Endothelial cell (in vitro differentiated cells): ENCODE measurements around the gene SCN1B. TPM values are rescaled to one million over a fixed set of nuclear protein-coding genes. Genes with fewer than 3 reads are reported as not detected.

Source experiments
- DNase-seq: peaks from one replicate; pipeline ENCODE4 v3.0.0; 2021; ENCODE audit warnings: low spot score
- H3K27ac Mint-ChIP-seq: one replicate; pipeline ENCODE4 v1.8.0; 2021; ENCODE audit warnings: mixed read lengths, inconsistent platforms; ENCODE audit not compliant: unreplicated experiment
- H3K27me3 Mint-ChIP-seq: one replicate; pipeline ENCODE4 v1.8.0; 2021; ENCODE audit warnings: mild to moderate bottlenecking, moderate library complexity, mixed read lengths, inconsistent platforms; ENCODE audit not compliant: unreplicated experiment
- H3K36me3 Mint-ChIP-seq: one replicate; pipeline ENCODE4 v1.8.0; 2021; ENCODE audit warnings: mild to moderate bottlenecking, low read depth, mixed read lengths, inconsistent platforms; ENCODE audit not compliant: unreplicated experiment
- H3K4me1 Mint-ChIP-seq: one replicate; pipeline ENCODE4 v1.8.0; 2021; ENCODE audit warnings: mild to moderate bottlenecking, mixed read lengths, inconsistent platforms; ENCODE audit not compliant: unreplicated experiment
- H3K4me3 Mint-ChIP-seq: one replicate; pipeline ENCODE4 v1.8.0; 2021; ENCODE audit warnings: mild to moderate bottlenecking, mixed read lengths, inconsistent platforms; ENCODE audit not compliant: unreplicated experiment
- H3K9me3 Mint-ChIP-seq: one replicate; pipeline ENCODE4 v1.8.0; 2021; ENCODE audit warnings: mixed read lengths, inconsistent platforms; ENCODE audit not compliant: unreplicated experiment
- total RNA-seq: library from RNA; stranded (reverse); fragmentation: NEBNext Ultra II Directional; extraction: Animal tissue kit (Norgen Biotek cat#: 25700); gene quantifications from one replicate; pipeline ENCODE4 v1.2.1, GENCODE V29; 2021; ENCODE audit not compliant: unreplicated experiment
- TF ChIP-seq, protein P1 (sequence below): fragments of 200-600 bp; sonication (generic); IDR thresholded peaks from one replicate; pipeline ENCODE4 v1.5.0; 2021; ENCODE audit warnings: antibody characterized with exemption; ENCODE audit not compliant: unreplicated experiment

Gene SCN1B
- total RNA-seq, 1 donor from 2014 or later: 0.62 TPM

DNA sequence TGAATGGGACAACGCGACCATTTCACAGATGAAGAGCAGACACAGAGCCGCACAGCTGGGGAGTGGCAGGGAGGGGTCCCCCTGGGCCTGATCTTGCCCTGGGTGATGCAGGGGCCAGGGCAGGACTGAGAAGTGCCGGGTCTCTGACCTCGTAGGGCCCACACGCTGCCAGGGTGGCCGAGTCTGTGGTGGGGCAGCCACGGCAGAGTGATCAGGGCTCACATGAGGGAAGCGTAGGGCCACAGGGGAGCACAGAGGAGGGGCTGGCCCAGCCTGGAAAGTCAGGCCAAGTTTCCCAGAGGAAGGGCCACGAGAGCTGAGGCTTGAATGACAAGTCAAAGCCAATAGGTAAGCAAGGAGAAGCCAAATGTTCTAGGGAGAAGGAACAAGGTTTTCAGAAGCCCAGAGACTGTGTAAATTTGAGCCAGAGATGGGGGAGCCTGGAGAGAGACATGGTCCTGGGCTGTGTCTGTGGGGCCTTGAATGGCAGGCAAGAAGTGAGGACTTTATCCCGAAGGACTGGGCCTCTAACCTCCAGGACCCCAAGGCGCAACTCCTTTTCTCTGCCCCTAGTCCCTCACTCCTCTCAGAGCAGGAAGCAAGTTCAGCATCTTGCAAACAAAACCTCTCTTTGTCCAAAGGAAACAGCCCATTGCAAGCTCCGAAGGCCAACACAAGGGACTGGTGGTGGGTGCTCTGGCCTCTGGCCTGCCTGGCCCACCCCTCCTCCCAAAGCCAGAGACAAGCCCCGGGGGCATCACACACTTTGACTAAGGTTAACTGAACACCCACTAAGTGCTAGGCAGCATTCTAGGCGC, 53.6 kb downstream of the SCN1B start:
- Mint-ChIP-seq H3K9me3 (no peaks in the 10 kb centered on the region), H3K27ac (no peak overlapping the region), H3K4me3 (no peak overlapping the region), H3K4me1 (no peaks in the 10 kb centered on the region), H3K36me3 (peaks cover 3% of the 10 kb centered on the region), H3K27me3 (peaks cover 2% of the 10 kb centered on the region)
- no peak for DNase-seq
- TF ChIP-seq, protein P1, sequence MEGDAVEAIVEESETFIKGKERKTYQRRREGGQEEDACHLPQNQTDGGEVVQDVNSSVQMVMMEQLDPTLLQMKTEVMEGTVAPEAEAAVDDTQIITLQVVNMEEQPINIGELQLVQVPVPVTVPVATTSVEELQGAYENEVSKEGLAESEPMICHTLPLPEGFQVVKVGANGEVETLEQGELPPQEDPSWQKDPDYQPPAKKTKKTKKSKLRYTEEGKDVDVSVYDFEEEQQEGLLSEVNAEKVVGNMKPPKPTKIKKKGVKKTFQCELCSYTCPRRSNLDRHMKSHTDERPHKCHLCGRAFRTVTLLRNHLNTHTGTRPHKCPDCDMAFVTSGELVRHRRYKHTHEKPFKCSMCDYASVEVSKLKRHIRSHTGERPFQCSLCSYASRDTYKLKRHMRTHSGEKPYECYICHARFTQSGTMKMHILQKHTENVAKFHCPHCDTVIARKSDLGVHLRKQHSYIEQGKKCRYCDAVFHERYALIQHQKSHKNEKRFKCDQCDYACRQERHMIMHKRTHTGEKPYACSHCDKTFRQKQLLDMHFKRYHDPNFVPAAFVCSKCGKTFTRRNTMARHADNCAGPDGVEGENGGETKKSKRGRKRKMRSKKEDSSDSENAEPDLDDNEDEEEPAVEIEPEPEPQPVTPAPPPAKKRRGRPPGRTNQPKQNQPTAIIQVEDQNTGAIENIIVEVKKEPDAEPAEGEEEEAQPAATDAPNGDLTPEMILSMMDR: no peak

DNA sequence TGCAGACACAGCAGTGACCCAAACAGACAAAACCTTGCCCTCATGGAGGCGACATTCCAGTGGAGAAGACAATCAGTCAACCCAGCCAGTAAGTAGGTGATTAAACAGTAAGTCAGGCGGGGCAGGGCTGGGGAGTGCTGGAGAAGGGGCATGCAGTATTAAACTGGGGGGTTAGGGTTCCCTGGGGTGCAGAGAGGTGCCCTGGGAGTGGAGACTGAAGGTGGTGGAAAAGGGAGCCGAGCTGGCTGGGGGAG, 54.2 kb downstream of the SCN1B start:
- DNase-seq: no peak
- Mint-ChIP-seq H3K27me3 (peaks cover 2% of the 10 kb centered on the region), H3K27ac (no peak overlapping the region), H3K4me3 (no peak overlapping the region), H3K4me1 (no peaks in the 10 kb centered on the region), H3K36me3 (no peaks in the 10 kb centered on the region), H3K9me3 (no peaks in the 10 kb centered on the region)
- TF ChIP-seq, protein P1: no peak

DNA sequence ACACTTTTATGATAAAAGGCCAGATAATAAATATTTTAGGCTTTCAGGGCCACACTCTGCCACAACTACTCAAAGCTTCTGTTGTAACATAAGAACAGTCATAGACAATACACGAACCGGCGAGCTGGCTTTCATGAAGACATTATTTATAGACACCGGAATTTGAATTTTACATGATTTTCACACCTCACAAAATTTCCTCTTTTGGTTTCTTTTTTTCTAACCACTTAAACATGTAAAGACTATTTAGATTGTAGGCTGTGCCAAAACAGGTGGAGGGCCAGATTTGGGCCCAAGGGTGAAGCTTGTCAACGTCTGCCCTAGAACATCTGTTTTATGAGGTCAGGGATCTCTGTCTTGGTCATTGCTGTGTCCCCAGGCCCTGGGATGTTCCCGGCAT, 55.7 kb downstream of the SCN1B start:
- no peaks in the 10 kb centered on the region for H3K9me3 Mint-ChIP-seq
- no peaks in the 10 kb centered on the region for H3K36me3 Mint-ChIP-seq
- no peak for DNase-seq
- peaks cover 2% of the 10 kb centered on the region for H3K27me3 Mint-ChIP-seq
- H3K4me3 Mint-ChIP-seq: no peak overlapping the region
- TF ChIP-seq, protein P1: no peak
- no peaks in the 10 kb centered on the region for H3K4me1 Mint-ChIP-seq
- no peak overlapping the region for H3K27ac Mint-ChIP-seq

DNA sequence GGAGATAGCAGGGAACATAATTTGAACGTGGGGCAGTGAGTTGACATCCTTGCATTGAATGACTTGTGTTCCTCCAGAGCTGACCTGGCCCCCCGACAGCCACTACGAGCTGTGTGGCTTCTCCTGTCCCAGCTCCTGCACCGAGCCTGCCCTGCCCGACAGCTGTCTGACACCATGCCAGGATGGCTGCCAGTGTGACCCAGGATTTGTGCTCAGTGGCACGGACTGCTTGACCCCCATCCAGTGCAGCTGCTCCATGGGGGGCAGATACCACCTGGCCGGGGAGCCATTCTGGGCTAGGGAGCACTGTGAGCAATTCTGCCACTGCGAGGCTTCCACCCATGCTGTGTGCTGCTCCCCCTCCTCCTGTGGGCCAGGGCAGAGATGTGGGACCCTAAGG, 56.2 kb downstream of the SCN1B start:
- Mint-ChIP-seq H3K4me1 (no peaks in the 10 kb centered on the region), H3K27ac (no peak overlapping the region), H3K27me3 (no peaks in the 10 kb centered on the region), H3K9me3 (no peaks in the 10 kb centered on the region), H3K36me3 (no peaks in the 10 kb centered on the region), H3K4me3 (no peak overlapping the region)
- no peak for DNase-seq
- TF ChIP-seq, protein P1: no peak

DNA sequence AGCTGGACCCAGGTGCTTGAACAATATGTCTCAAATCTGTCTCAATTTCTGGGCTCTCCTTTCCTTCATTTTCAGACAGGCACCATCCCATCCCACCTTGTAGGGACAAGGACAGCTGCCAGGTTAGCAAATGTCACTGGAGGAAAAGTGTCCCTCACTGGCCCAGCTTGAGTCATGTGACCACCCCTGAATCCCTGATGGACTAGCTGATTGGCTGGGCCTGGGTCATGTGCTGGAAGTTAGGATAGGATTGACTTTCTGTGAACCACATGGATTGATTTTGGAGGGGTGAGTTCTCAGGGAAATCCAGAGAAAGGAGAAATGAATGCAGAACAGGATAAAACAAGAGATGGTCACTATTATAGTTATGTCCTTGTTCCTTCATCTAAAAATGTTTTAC, 57.1 kb downstream of the SCN1B start:
- Mint-ChIP-seq H3K9me3 (no peaks in the 10 kb centered on the region), H3K27me3 (no peaks in the 10 kb centered on the region), H3K36me3 (no peaks in the 10 kb centered on the region), H3K4me3 (no peak overlapping the region), H3K27ac (no peak overlapping the region), H3K4me1 (no peaks in the 10 kb centered on the region)
- TF ChIP-seq, protein P1: no peak
- no peak for DNase-seq
